ENCODE measurements around the gene PRKD2.
"Not testable (repeated sequence)": the region's sequence is repeated elsewhere in the genome, so short reads cannot be mapped to it uniquely, and the experiment has no call there.

Gene PRKD2

GRCh38 chr19:46724468-46724867 lies 7.6 kb upstream of the PRKD2 start:
- DNase-seq (ENCODE audit: low spot score): no peak

- DNase-seq (ENCODE audit: low spot score): no peak
Observed at GRCh38 chr19:46723471-46723870, 6.6 kb upstream of the PRKD2 start.

- DNase-seq (ENCODE audit: low spot score): no peak
Observed at GRCh38 chr19:46723023-46723461, 6.1 kb upstream of the PRKD2 start.

- no peak for DNase-seq (ENCODE audit: low spot score)
Observed at GRCh38 chr19:46722421-46723022, 5.6 kb upstream of the PRKD2 start.

GRCh38 chr19:46722004-46722380 lies 5.1 kb upstream of the PRKD2 start:
- no peak for DNase-seq (ENCODE audit: low spot score)

GRCh38 chr19:46721269-46722003 lies 4.5 kb upstream of the PRKD2 start:
- DNase-seq (ENCODE audit: low spot score): no peak

GRCh38 chr19:46720503-46721239 lies 3.8 kb upstream of the PRKD2 start:
- no peak for DNase-seq (ENCODE audit: low spot score)

GRCh38 chr19:46719629-46720502 lies 3.0 kb upstream of the PRKD2 start:
- no peak for DNase-seq (ENCODE audit: low spot score)

GRCh38 chr19:46718934-46719622 lies 2.2 kb upstream of the PRKD2 start:
- DNase-seq (ENCODE audit: low spot score): no peak

- DNase-seq (ENCODE audit: low spot score): peak; percentile 40
Observed at GRCh38 chr19:46718157-46718933, 1.4 kb upstream of the PRKD2 start.

GRCh38 chr19:46717716-46718143 lies 816 bp upstream of the PRKD2 start:
- DNase-seq (ENCODE audit: low spot score): no peak

- no peak for DNase-seq (ENCODE audit: low spot score)
Observed at GRCh38 chr19:46716672-46717033, 261 bp downstream of the PRKD2 start.

- DNase-seq (ENCODE audit: low spot score): peak; percentile 11
Observed at GRCh38 chr19:46715975-46716671, 791 bp downstream of the PRKD2 start.

GRCh38 chr19:46715620-46715974 lies 1.3 kb downstream of the PRKD2 start:
- DNase-seq (ENCODE audit: low spot score): no peak

GRCh38 chr19:46714444-46715106 lies 2.3 kb downstream of the PRKD2 start:
- no peak for DNase-seq (ENCODE audit: low spot score)

- peak; percentile 85 for DNase-seq (ENCODE audit: low spot score)
Observed at GRCh38 chr19:46713781-46714443, 3.0 kb downstream of the PRKD2 start.

GRCh38 chr19:46712768-46713338 lies 4.1 kb downstream of the PRKD2 start:
- not testable (repeated sequence) for DNase-seq (ENCODE audit: low spot score)

- DNase-seq (ENCODE audit: low spot score): no peak
Observed at GRCh38 chr19:46710687-46711086, 6.2 kb downstream of the PRKD2 start.

All from LoVo (cell line).